Aorta (tissue), 5 donors: ENCODE measurements around the gene SFRP2. TPM values are rescaled to one million over a fixed set of nuclear protein-coding genes. Genes with fewer than 3 reads are reported as not detected.

Experiments used
- ATAC-seq: fragments of 200-7000 bp; cut with Tn5 transposase; one replicate; pipeline ENCODE4 v1.9.1; 2022; ENCODE audit warnings: moderate library complexity; ENCODE audit not compliant: low FRiP score
- DNase-seq, 2 donors: peaks; one replicate each; pipeline ENCODE4 v3.0.0-alpha.2; 2020
- H3K27ac ChIP-seq, 2 donors: one replicate each; pipeline ENCODE4 v1.5.1; 2013; ENCODE audit warnings: low read length in 2 of 2, mild to moderate bottlenecking in 2 of 2, moderate library complexity in 2 of 2, control low read depth in 1 of 2, inconsistent platforms in 1 of 2, low read depth in 1 of 2
- H3K27me3 ChIP-seq, 2 donors: one replicate each; pipeline ENCODE4 v1.6.1; 2013; ENCODE audit warnings: control low read depth in 1 of 2, low read length in 1 of 2, mild to moderate bottlenecking in 1 of 2, moderate library complexity in 1 of 2; ENCODE audit not compliant: insufficient read depth in 2 of 2, control insufficient read depth in 1 of 2
- H3K36me3 ChIP-seq, 2 donors: one replicate each; pipeline ENCODE4 v1.6.1; 2013; ENCODE audit warnings: control low read depth in 1 of 2, low read length in 1 of 2, mild to moderate bottlenecking in 1 of 2; ENCODE audit not compliant: insufficient read depth in 2 of 2, control insufficient read depth in 1 of 2
- H3K4me1 ChIP-seq, 2 donors: one replicate each; pipeline ENCODE4 v1.6.1; 2013; ENCODE audit warnings: low read length in 2 of 2, control low read depth in 1 of 2, mild to moderate bottlenecking in 1 of 2, moderate library complexity in 1 of 2; ENCODE audit not compliant: insufficient read depth in 2 of 2, control insufficient read depth in 1 of 2
- H3K4me3 ChIP-seq, 2 donors: one replicate each; pipeline ENCODE4 v1.5.1; 2013; ENCODE audit warnings: low read length in 2 of 2, control low read depth in 1 of 2, mild to moderate bottlenecking in 1 of 2
- H3K9me3 ChIP-seq: one replicate; pipeline ENCODE4 v1.6.1; 2013; ENCODE audit warnings: mild to moderate bottlenecking, low read length; ENCODE audit not compliant: control insufficient read depth
- WGBS, 2 donors: extraction: QIAGEN DNeasy Blood & Tissue Kit; methylation state at CpG; one replicate each; pipeline ENCODE4 v1.1.7; 2013; 5-methylcytosine and 5-hydroxymethylcytosine counted together
- intact Hi-C, 2 donors: fragments of 100-400 bp; cut with DNase I; formaldehyde crosslinking; loops; one replicate each; pipeline versions ENCODE4 v1.14.2 to v1.15.0; 2022
- polyA plus RNA-seq, 2 donors: library from polyadenylated mRNA; stranded (reverse); fragments of 200-250 nt; gene quantifications; one replicate each; pipeline ENCODE4 v1.2.3, GENCODE V29; 2013
- total RNA-seq, 2 donors: library from RNA; stranded (reverse); fragmentation: NEBNext Ultra II Directional; extraction: Animal tissue kit (Norgen Biotek cat#: 25700); gene quantifications; one replicate each; pipeline ENCODE4 v1.2.1, GENCODE V29; 2021
- donor health status: healthy with polysubstance abuse.
- donor health status: Bipolar disorder and iron deficiency.
- donor health status: DM: no; HTN: no; CAD: no.
- donor health status: DM: no; HTN: no; CAD: no.
- donor health status: DM: yes; HTN: yes; CAD: no.

The SFRP2 gene
- total and polyA plus RNA-seq, 4 donors: 0.92 to 1,198 (median 52.0) TPM

DNA sequence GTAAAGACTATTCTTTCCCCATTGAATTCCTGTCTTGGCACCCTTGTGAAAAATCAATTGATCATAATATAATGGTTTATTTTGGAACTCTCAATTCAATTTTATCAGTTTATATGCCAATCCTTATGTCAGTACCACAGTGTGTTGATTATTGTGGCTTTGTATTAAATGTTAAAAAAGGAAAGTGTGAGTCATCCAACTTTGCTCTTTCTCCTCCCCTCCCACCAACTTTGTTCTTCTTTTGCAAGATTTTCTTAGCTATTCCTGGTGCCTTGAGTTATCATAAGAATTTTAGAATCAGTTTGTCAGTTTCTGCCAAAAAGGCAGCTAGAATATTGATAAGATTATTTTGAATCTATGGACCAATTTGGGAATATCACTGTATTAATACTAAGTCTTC, 17.8 kb downstream of the SFRP2 start:
- ATAC-seq: no peak
- Histone ChIP-seq H3K27ac (no peak overlapping the region), H3K27me3 (no peaks in the 10 kb centered on the region), H3K4me3 (no peak overlapping the region), H3K9me3 (peaks cover 1% of the 10 kb centered on the region), H3K4me1 (no peaks in the 10 kb centered on the region), H3K36me3 (no peaks in the 10 kb centered on the region)
- no peak for DNase-seq
- intact Hi-C loops: no loop called here

DNA sequence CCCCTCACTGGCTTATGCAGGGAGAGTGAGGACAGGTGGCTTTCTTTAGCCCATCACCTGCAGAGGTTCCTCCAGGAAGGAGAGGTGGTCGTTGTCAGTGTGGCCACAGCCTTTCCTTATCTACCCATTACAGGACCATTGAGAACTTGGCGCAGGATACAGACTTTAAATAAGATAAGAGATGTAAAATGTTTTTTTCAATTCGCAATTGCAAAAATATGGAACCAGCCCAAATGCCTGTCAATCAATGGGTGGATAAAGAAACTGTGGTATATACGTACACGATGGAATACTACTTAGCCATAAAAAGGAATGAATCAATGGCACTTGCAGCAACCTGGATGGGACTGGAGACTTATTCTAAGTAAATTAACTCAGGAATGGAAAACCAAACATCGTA, 22.1 kb downstream of the SFRP2 start:
- Histone ChIP-seq H3K36me3 (no peaks in the 10 kb centered on the region), H3K27ac (no peak overlapping the region), H3K27me3 (no peaks in the 10 kb centered on the region), H3K9me3 (peaks cover 3% of the 10 kb centered on the region), H3K4me1 (no peaks in the 10 kb centered on the region), H3K4me3 (no peak overlapping the region)
- intact Hi-C loops: no loop called here
- 94 to 95% methylated on average over 6 of the region's 6 CpGs for WGBS, 2 donors
- no peak for ATAC-seq
- no peak for DNase-seq

DNA sequence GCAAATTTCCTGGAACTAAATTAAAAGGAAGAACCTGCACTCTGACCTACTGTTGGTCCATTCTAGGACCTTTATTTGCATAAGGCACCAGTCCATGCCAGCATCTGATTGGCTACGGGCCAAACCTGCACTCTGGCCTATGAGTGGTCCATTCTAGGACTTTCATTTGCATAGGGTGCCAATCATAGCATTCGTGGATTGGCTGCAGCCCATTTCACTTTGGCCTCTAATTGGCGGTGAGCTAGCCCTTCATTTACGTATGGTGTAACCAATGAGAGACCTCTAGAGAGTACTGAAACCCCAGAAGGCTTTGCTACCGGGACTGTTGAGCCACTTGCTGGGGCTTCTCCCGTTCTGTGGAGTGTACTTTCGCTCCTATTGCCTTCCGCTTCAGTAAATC, 23.0 kb downstream of the SFRP2 start:
- no peak for ATAC-seq

DNA sequence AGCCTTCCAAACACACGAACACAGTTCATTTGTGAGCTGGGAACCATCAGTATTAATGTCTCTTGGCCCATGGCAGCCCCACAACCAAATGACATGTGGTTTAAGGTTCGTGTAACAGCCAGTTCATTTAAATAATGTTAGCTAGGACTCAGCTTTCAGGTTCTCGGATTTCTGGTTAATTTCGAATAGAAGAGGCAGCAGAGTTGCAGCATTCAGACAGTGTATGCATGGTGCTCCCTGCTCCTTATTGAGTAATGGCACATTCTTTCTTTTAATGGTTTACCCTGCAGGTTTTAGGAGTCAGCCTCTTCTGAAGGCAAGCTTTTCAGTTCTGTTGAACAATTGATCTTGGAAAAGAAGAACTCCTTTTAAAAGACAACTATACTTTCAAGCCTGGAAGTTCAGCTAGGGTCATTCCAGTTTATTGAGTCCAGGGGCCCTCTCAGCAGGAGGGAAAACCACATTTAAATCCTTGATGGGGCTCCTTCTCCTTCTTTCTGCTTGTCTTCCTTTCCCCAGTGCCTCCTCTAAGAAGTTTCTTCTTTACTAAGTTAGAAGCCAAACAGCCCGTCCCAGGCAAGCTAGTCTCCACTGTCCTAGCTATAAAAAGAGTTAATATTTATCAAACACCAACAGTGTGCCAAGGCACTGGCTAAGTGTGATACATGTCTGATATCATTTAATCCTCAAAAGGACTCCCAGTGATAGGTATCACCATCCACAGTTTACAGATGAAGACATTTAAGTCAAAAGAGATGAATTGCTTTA, 24.1 kb downstream of the SFRP2 start:
- Histone ChIP-seq H3K4me3 (no peak overlapping the region), H3K4me1 (no peaks in the 10 kb centered on the region), H3K9me3 (peaks cover 3% of the 10 kb centered on the region), H3K36me3 (no peaks in the 10 kb centered on the region), H3K27ac (no peak overlapping the region), H3K27me3 (no peaks in the 10 kb centered on the region)
- DNase-seq: no peak
- WGBS, 2 donors: 77 to 78% methylated on average over 5 of the region's 5 CpGs
- intact Hi-C loops: no loop called here
- no peak for ATAC-seq

More for the DNA sequence above, 23.0 kb downstream of the SFRP2 start:
- Histone ChIP-seq H3K27me3 (no peaks in the 10 kb centered on the region), H3K27ac (no peak overlapping the region), H3K36me3 (no peaks in the 10 kb centered on the region), H3K4me1 (no peaks in the 10 kb centered on the region), H3K4me3 (no peak overlapping the region), H3K9me3 (peaks cover 5% of the 10 kb centered on the region)
- intact Hi-C loops: no loop called here
- no peak for DNase-seq
- WGBS, 2 donors: 86 to 90% methylated on average over 8 of the region's 8 CpGs

DNA sequence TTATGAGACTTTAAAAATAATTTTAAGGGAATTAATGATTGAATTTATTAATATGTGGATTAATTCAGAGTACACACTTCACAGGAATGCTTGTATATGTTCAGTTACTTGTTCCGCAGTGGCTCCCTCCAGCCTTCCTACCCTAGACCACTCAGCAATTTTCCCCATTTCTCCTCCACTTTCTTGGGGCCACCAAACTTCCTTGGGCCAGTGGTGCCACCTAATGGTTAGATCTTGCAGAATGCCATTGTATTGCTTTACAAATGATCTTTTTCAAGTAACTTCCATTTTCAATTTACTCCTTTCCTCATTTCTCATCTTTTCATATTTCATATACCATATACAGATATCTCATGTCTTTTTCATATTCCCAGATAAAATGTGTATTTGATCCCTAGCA, 25.5 kb downstream of the SFRP2 start:
- Histone ChIP-seq H3K9me3 (peaks cover 3% of the 10 kb centered on the region), H3K27ac (no peak overlapping the region), H3K4me3 (no peak overlapping the region), H3K4me1 (no peaks in the 10 kb centered on the region), H3K36me3 (no peaks in the 10 kb centered on the region), H3K27me3 (no peaks in the 10 kb centered on the region)
- 92 to 100% methylated on average over 1 of the region's 1 CpG for WGBS, 2 donors
- no peak for ATAC-seq
- intact Hi-C loops: no loop called here
- DNase-seq: no peak

DNA sequence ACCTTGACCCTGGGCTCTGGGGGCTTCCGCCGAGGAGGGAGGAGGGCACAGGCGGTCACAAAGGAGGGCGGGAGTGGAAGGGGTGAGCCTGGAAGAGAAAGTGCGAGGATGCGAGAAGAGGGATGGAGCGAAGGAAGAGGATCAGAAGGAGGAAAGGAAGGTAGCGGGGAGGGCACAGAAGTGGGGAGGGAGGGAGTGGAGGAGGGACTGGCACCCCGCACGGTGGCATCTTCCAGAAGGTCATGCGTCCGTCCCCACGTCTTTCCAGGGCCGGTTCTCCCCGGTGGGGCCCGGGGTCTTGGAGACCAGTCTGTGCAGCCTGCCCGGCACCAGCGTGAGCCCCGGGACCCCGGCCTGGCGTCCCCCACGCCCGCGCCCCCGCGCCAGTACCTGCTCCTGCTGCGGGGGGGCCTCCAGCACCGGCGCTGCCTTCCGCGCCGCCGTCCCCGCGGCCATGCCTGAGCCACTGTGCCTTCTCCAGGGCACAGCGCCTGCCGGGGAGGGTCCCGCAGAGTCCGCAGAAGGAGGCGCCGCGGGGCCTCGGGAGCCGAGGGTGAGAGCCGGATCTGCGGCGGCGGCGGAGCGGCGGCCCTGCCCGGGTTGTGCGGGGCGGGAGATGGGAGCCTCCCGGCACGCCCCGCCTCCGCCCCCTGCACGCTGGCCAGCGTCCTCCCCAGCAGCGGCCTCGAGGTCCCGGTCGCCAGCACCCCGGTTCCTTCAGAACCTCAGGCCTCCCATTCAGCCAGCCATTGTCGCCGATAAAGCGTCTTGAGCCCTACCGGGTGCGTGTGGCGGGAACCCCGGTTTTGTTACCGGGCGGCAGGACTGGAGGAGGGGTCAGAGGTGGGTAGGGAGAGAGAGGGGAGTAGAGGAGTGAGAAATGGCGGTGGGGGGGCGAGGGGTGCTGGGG, 29.2 kb downstream of the SFRP2 start, which contains the start of gene RNF175:
Gene RNF175 (minus strand): TSS at position 618 of the 910 bp plus-strand sequence. CDS start 162 bp downstream, at position 456.
- Histone ChIP-seq H3K27ac (no peak within 1 kb of the TSS), H3K27me3 (no peaks in the 10 kb centered on the region), H3K4me3 (peak within 1 kb of the TSS; percentile 58 to 74), H3K9me3 (peaks cover 2% of the 10 kb centered on the region), H3K36me3 (no peaks in the 10 kb centered on the region), H3K4me1 (no peaks in the 10 kb centered on the region)
- 5 to 7% methylated on average over 57 to 76 of the region's 76 CpGs for WGBS, 2 donors
- ATAC-seq: peak; percentile 46
- DNase-seq: peak; percentile 51 to 78
- intact Hi-C loops: no loop called here

DNA sequence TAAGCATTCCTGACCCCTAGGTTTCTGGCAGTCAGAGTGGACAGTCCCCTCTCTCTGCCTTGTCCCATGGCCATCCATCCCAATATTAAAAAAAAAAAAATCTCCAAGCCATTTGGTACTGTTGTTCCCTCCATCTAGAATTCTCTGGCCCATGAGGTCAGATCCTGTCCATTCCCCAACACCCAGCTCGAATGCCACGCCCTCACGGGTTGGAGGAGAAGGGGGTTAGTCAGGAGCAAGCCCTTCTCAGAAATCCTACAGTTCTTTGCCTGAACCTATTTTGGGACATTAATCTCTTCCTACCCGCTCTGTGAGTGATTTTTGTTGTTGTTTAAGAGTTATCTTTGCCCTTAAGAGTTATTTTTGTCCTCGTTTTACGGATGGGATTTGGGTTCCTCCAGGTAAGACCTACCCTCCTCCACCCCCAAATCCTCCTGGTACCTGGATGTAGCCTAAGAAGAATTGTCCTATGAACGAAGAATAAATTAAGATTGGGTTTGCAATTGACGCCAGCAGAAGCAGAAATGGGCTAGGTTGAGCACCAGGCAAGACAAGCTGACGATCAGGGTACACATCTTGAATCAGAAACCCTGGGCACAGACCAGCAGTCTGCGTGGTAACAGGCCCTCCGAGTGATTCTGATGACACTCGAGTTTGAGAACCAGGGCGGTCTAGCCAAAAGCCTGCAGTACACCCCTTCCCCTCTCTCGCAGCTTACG, 30.0 kb downstream of the SFRP2 start:
- H3K9me3 ChIP-seq: peaks cover 2% of the 10 kb centered on the region
- no peaks in the 10 kb centered on the region for H3K4me1 ChIP-seq
- H3K27ac ChIP-seq: no peak overlapping the region
- DNase-seq (no peak), ATAC-seq (no peak)
- no peaks in the 10 kb centered on the region for H3K27me3 ChIP-seq
- H3K4me3 ChIP-seq: no peak overlapping the region
- 67 to 71% methylated on average over 15 of the region's 15 CpGs for WGBS, 2 donors
- intact Hi-C loops: no loop called here
- H3K36me3 ChIP-seq: no peaks in the 10 kb centered on the region

DNA sequence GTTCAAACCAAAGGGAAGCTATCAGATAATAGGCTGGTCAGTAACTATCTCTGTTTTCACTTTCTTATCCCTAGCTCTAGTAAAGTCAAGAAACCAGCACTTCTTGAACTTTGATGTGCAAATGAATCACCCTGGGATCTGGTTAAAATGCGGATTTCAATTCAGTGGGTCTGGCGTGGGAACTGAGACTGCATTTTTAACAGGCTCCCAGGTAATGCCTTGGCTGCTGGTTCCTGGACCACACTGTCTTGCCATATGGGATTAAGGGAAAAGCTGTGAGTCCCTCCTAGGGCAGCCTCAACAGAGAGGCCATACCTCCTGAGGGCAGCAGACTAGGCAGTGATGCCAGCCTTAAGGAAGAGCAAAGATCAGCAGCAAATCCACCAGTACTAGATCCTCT, 30.7 kb downstream of the SFRP2 start:
- Histone ChIP-seq H3K36me3 (no peaks in the 10 kb centered on the region), H3K27ac (no peak overlapping the region), H3K9me3 (peaks cover 2% of the 10 kb centered on the region), H3K4me1 (no peaks in the 10 kb centered on the region), H3K4me3 (no peak overlapping the region), H3K27me3 (no peaks in the 10 kb centered on the region)
- WGBS, 2 donors: 94 to 96% methylated on average over 2 of the region's 2 CpGs
- intact Hi-C loops: no loop called here
- DNase-seq (no peak), ATAC-seq (no peak)
